T follicular helper cell (primary cell): Measurements from ENCODE around the gene MIER3.

Source experiments
- DNase-seq: peaks from one replicate; pipeline ENCODE4 v3.0.0-alpha.2; 2020; ENCODE audit warnings: low read depth

Gene MIER3

DNA sequence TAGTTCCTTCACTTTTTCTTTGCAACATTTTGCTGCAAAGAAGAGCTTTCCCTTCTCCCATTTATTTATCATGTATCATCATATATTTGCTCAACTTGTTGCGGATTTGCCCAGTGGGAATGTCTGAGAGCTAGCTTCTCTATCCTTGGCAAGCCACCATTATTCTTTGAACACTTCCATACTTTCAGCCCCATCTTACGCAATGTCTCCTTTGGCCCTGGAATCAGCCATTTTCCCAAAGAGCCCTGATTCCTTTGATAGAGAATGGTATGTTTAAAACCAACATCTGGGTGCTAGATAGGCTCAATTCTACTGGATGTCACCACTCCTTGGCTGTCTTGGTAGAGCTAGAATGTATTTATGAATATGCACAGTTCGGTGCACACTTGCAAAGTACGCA, 55.2 kb downstream of the MIER3 start:
- DNase-seq, result no peak

DNA sequence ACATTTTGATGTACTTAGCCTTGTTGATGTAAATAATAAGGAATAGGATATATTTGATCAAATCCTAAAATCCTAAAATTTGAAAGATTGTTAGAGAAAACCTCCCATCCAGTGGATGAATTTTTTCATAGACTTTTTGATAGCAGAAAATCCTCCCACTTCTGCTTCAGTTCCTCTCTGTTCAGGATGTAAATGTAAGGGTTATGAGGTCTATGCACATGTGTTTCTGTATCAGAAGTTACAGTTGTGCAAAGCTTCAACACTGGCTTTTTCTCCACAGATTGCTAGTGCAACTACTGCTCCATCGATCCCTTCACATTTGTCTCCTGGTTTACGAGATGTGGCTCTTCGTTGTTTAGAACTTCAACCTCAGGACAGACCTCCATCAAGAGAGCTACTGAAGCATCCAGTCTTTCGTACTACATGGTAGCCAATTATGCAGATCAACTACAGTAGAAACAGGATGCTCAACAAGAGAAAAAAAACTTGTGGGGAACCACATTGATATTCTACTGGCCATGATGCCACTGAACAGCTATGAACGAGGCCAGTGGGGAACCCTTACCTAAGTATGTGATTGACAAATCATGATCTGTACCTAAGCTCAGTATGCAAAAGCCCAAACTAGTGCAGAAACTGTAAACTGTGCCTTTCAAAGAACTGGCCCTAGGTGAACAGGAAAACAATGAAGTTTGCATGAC, 58.5 kb downstream of the MIER3 start:
- no peak for DNase-seq

DNA sequence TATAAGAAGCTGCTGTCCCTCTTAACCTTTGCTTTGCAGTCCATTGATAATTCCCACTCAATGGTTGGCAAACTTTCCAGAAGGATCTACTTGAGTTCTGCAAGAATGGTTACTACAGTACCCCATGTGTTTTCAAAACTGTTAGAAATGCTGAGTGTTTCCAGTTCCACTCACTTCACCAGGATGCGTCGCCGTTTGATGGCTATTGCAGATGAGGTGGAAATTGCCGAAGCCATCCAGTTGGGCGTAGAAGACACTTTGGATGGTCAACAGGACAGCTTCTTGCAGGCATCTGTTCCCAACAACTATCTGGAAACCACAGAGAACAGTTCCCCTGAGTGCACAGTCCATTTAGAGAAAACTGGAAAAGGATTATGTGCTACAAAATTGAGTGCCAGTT, 70.4 kb downstream of the MIER3 start:
- no peak for DNase-seq

DNA sequence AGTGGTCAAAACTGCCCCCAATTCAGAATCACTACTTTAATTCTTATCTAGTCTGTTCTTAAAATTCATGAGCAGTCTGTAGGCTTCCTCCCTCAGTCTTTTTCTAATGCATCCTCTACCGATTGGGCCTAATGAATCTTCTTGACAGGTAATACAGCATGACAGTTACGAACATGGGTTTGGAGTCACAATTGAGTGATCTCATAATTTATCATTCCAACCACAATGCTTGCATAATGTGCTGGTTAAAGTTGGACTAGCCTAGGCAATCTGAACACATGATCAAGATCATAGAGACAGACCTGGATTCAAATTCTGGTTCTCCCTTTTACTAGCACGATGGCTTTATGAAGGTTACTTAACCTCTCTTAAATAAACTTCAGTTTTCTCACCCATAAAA, 75.6 kb downstream of the MIER3 start:
- DNase-seq, result no peak

DNA sequence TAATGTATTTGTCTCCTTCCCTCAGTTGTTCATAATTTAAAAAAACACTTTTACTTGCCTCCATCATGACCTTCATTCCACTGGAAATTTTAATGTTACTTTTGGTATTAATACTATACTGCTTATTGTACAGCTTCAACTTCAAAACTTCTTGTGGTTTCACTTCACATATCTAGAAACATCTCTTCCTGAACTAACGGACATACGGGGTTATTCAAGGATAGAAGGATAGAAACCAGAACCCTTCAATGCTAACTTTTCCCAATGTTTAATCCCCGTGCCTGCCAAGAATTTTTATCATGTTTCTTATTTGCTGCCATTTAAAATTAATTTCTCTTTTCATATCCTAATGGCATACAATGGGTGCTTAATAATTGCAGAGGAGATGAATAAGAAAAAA, 78.9 kb downstream of the MIER3 start:
- DNase-seq, result no peak

DNA sequence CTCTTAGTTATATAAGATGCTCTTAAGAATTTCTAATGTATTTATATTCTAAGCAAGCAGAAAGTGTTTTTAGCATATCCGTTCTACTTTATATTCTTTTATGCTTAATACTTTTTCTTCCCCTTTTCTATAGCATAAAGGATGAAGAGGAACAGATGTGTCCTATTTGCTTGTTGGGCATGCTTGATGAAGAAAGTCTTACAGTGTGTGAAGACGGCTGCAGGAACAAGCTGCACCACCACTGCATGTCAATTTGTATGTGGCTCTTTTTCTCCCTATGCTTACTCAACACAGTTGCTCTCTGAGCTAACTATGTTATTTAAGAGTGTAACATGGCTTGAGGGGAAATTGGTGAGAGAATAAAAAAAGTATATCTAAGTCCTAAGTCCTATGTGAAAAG, 80.1 kb downstream of the MIER3 start:
- DNase-seq, result no peak
